Measurements from ENCODE around the gene UBE2D2.
"Not testable (repeated sequence)": the region's sequence is repeated elsewhere in the genome, so short reads cannot be mapped to it uniquely, and the experiment has no call there.

DNA sequence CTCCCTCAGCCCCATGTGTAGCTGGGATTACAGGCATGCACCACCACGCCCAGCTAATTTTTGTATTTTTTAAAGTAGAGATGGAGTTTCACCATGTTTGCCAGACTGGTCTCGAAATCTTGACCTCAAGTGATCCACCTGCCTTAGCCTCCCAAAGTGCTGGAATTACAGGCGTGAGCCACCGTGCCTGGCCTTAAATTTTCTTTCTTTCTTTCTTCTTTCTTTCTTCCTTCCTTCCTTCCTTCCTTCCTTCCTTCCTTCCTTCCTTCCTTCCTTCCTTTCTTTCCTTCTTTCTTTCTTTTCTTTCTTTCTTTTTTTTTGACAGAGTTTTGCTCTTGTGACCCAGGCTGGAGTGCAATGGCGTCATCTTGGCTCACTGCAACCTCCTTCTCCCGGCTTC is 14.5 kb upstream of the UBE2D2 start:
- TF ChIP-seq POLR2A (IDR thresholded peaks at IDR 0.05): not testable (repeated sequence)
- TF ChIP-seq, protein P1, sequence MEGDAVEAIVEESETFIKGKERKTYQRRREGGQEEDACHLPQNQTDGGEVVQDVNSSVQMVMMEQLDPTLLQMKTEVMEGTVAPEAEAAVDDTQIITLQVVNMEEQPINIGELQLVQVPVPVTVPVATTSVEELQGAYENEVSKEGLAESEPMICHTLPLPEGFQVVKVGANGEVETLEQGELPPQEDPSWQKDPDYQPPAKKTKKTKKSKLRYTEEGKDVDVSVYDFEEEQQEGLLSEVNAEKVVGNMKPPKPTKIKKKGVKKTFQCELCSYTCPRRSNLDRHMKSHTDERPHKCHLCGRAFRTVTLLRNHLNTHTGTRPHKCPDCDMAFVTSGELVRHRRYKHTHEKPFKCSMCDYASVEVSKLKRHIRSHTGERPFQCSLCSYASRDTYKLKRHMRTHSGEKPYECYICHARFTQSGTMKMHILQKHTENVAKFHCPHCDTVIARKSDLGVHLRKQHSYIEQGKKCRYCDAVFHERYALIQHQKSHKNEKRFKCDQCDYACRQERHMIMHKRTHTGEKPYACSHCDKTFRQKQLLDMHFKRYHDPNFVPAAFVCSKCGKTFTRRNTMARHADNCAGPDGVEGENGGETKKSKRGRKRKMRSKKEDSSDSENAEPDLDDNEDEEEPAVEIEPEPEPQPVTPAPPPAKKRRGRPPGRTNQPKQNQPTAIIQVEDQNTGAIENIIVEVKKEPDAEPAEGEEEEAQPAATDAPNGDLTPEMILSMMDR (IDR thresholded peaks at IDR 0.05): not testable (repeated sequence)
